Rectal smooth muscle tissue (tissue), 1 donor: Measurements from ENCODE around the gene KRT33B.
"Not testable (repeated sequence)": the region's sequence is repeated elsewhere in the genome, so short reads cannot be mapped to it uniquely, and the experiment has no call there.

Source experiments
- H3K27ac ChIP-seq: one replicate; pipeline ENCODE4 v1.7.0; 2013; ENCODE audit warnings: low read depth, low read length, inconsistent platforms
- H3K27me3 ChIP-seq: one replicate; pipeline ENCODE4 v1.7.0; 2013; ENCODE audit warnings: low read length; ENCODE audit not compliant: control insufficient read depth, insufficient read depth
- H3K36me3 ChIP-seq: one replicate; pipeline ENCODE4 v1.7.0; 2013; ENCODE audit warnings: low read length; ENCODE audit not compliant: control insufficient read depth, insufficient read depth
- H3K4me1 ChIP-seq: one replicate; pipeline ENCODE4 v1.7.0; 2013; ENCODE audit warnings: low read length; ENCODE audit not compliant: control insufficient read depth, insufficient read depth
- H3K4me3 ChIP-seq: one replicate; pipeline ENCODE4 v1.7.0; 2013; ENCODE audit warnings: low read length
- H3K9ac ChIP-seq: one replicate; pipeline ENCODE4 v1.7.0; 2013; ENCODE audit warnings: low read length

Gene KRT33B

DNA sequence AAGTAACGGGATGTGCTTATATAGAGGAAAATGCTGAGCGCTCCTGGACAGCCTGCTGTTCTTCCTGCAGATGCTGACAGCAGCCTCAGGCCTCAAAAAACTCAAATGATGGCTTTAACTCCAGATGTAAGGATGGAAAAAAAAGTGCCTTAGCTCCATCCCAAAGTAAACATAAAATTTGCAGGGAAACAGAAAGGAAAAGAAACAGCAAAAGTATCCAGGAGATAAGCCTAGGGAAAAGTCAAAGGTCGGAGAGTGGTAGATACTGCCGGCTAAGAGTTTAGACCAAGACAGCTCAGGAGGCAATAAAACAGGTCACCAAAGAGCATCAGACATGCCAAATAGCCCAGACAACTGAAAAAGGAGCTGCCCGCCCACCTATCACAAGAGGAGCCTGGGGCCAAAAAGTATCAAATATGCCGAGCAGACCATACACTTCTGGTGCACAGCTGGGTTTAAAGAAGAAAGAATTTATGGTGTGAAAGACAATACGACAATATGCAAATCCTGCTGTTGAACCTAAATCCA is 20.9 kb upstream of the KRT33B start:
- H3K9ac ChIP-seq: no peak overlapping the region
- no peaks in the 10 kb centered on the region for H3K36me3 ChIP-seq
- H3K4me3 ChIP-seq: no peak overlapping the region
- no peak overlapping the region for H3K27ac ChIP-seq
- no peaks in the 10 kb centered on the region for H3K4me1 ChIP-seq
- H3K27me3 ChIP-seq: no peaks in the 10 kb centered on the region

DNA sequence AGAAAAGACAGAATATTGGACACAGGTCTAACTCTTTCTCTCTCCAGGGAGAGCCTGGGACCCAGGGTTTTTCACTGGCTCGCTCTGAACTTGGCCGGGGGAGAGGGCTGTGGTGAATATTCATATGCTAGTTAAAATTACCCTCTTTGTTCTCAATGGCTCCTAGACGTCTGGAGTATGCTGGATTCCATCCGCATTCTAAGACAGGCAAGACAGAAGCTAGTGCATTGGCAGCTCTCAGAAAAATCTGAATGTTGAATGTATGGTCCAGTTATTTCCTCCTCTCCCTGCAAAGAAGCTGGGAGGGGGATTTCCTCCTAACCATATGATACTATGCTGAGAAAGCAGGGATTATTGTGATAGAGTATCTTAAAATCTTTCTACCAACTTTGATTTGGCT is 18.1 kb upstream of the KRT33B start:
- Histone ChIP-seq H3K27ac (no peak overlapping the region), H3K4me1 (no peaks in the 10 kb centered on the region), H3K36me3 (no peaks in the 10 kb centered on the region), H3K27me3 (no peaks in the 10 kb centered on the region), H3K9ac (no peak overlapping the region), H3K4me3 (no peak overlapping the region)

DNA sequence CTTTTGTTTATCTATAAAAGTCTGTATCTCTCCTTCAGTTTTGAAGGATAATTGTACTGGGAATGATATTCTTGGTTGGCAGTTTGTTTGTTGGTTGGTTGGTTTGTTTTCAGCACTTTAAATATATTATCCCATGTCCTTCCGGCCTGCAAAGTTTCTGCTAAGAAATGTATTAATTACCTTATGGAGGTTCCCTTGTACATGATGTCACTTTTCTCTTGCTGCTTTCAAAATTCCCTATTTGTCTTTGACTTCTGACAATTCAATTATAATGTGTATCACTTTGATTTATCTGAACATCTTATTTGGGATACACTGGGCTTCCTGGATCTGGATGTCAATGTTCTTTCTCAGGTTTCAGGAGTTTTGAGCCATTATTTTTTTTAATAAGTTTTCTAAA is 16.6 kb upstream of the KRT33B start:
- no peak overlapping the region for H3K27ac ChIP-seq
- no peak overlapping the region for H3K4me3 ChIP-seq
- no peak overlapping the region for H3K9ac ChIP-seq
- no peaks in the 10 kb centered on the region for H3K27me3 ChIP-seq
- H3K36me3 ChIP-seq: no peaks in the 10 kb centered on the region
- H3K4me1 ChIP-seq: no peaks in the 10 kb centered on the region

DNA sequence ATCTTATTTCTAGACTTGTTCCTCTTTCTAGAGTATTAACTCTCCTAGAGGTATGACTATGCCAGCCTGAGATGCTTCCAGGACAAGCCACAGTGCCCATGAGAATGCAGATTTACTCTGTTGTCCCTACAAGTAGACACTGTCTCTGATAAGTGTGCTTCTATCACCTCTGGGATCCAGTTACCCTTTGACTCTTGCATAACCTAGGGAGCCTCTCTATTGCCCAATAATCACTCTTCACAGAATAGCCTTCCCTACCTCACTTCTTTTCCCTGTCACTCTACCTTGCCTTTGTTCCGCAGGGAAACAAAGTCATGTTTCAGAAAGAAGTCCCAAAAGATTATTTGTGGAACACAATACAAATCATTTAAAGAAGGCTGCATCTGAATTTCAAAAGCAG is 14.1 kb upstream of the KRT33B start:
- H3K27ac ChIP-seq: no peak overlapping the region
- no peak overlapping the region for H3K9ac ChIP-seq
- H3K4me3 ChIP-seq: no peak overlapping the region
- H3K4me1 ChIP-seq: no peaks in the 10 kb centered on the region
- no peaks in the 10 kb centered on the region for H3K36me3 ChIP-seq
- H3K27me3 ChIP-seq: no peaks in the 10 kb centered on the region

DNA sequence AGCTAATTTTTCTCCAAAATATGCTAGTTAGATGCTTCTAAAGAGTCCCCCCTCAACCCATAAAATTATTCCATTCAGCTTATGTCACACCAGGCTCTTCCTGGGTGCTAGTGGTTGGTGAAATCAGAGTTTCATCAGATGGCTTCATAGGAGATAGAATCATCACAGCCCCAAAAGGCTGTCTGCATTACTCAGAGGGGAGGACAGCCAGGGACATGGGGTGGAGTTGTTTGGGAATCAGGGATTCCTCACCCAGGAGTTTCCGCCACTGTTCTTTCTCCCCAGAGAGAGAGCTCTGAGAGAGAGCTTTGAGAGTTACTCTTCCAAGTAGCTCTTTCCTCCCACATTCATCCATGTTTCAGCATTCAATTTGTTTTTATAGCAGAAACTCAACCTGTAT is 12.8 kb upstream of the KRT33B start:
- H3K4me1 ChIP-seq: no peaks in the 10 kb centered on the region
- H3K4me3 ChIP-seq: no peak overlapping the region
- no peak overlapping the region for H3K9ac ChIP-seq
- H3K27me3 ChIP-seq: no peaks in the 10 kb centered on the region
- no peak overlapping the region for H3K27ac ChIP-seq
- no peaks in the 10 kb centered on the region for H3K36me3 ChIP-seq

DNA sequence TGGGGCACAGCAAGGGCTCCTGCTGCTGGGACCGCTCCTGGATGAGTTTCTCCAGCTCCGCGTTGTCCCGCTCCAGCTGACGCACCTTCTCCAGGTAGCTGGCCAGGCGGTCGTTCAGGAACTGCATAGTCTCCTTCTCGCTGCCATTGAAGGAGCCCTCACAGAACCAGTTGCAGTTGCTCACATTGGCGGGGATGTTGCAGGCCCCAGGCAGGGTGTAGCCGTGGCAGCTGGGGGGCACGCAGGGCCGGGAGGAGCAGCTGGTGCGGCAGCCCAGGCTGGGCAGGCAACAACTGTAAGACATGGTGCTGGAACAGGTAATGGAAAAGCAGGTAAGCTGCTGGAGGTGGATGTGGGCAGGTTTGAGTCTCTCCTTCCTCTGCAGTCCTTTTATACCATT is 12.3 kb upstream of the KRT33B start, which contains the start of gene KRT34:
Gene KRT34, minus strand, starts transcription at position 364 of the 400 bp plus-strand sequence. Its CDS starts 60 bp downstream, at position 304.
- not testable (repeated sequence) for H3K36me3 ChIP-seq, H3K27me3 ChIP-seq, H3K4me1 ChIP-seq, H3K27ac ChIP-seq, H3K9ac ChIP-seq, H3K4me3 ChIP-seq

DNA sequence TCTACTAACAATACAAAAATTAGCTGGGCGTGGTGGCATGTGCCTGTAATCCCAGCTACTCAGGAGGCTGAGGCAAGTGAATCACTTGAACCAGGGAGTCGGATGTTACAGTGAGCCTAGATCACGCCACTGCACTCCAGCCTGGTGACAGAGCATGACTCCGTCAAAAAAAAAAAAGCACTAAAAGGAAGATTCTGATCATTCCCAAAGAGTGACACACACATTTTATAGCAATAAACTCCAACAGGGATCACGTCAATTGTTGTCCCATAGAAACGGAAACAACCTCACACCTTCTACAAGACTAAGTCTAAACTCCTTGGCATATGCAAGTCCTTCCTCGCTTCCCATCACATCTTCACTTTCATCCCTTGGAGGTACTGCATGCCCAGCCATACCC is 10.5 kb upstream of the KRT33B start:
- H3K4me3 ChIP-seq, H3K9ac ChIP-seq, H3K36me3 ChIP-seq, H3K27me3 ChIP-seq, H3K4me1 ChIP-seq, H3K27ac ChIP-seq: not testable (repeated sequence)

DNA sequence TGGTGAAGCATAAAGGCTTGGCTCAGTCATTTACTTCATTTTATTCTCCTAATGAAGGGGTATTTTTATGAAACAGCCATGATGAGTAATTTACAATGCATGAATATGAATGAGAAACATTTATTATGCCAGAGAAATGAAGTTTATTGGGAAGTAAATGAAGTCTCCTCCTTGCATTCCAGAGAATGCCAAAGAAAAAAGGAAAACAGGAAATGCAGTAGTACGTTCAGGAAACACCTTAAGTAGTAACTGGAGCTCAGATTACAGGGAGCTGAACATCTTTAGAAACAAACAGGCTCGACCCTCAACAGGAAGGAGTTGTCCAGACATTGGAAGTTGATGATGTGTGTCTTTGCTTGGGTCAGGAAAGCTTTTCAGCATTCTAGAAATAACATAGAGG is 7.9 kb upstream of the KRT33B start:
- no peak overlapping the region for H3K4me3 ChIP-seq
- no peaks in the 10 kb centered on the region for H3K4me1 ChIP-seq
- H3K27me3 ChIP-seq: no peaks in the 10 kb centered on the region
- H3K36me3 ChIP-seq: no peaks in the 10 kb centered on the region
- no peak overlapping the region for H3K9ac ChIP-seq
- no peak overlapping the region for H3K27ac ChIP-seq

DNA sequence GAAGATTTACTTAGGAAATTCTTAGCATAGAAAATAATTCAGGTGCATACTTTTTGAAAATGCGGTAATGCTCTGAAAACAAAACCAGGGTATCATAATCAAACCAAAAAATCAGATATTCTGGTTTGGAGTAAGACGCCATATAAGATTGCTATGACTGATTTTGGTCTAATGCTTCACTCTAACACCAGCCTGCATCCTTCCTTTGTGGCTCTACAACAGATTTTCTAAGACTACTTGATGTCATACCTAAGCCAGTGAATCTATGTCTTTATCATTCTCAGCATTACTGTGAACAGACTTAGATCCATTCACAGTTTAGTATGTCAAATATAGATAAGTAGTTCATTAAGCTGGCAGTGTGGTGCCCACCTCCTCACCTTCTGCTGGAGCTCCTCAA is 590 bp downstream of the KRT33B start:
- Histone ChIP-seq H3K27me3 (no peaks in the 10 kb centered on the region), H3K36me3 (no peaks in the 10 kb centered on the region), H3K4me1 (no peaks in the 10 kb centered on the region), H3K27ac (no peak overlapping the region), H3K9ac (no peak overlapping the region), H3K4me3 (no peak overlapping the region)

DNA sequence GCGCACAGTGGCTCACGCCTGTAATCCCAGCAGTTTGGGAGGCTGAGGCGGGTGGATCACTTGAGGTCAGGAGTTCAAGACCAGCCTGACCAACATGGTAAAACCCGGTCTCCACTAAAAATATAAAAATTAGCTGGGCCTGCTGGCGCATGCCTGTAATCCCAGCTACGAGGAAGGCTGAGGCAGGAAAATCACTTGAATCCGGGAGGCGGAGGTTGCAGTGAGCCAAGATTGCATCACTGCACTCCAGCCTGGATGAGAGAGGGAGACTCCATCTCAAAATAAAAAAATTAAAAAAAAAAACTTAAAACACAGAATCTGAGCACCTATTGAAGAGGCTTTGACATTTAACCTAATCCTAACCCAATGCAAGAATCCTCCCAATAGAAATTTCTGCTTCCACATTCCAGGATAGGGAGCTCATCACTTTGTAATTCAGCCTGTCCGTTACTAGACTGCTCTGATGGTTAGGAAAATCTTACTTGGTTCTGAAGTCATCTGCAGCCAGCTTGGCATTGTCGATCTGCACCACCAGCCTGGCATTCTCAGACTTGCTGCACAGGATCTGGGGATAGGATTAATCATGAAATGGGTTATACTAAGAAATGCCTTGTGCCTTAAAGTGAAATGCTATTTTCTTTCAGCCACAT is 2.1 kb downstream of the KRT33B start:
- Histone ChIP-seq H3K4me1 (no peaks in the 10 kb centered on the region), H3K36me3 (no peaks in the 10 kb centered on the region), H3K27ac (no peak overlapping the region), H3K4me3 (no peak overlapping the region), H3K27me3 (no peaks in the 10 kb centered on the region), H3K9ac (no peak overlapping the region)

DNA sequence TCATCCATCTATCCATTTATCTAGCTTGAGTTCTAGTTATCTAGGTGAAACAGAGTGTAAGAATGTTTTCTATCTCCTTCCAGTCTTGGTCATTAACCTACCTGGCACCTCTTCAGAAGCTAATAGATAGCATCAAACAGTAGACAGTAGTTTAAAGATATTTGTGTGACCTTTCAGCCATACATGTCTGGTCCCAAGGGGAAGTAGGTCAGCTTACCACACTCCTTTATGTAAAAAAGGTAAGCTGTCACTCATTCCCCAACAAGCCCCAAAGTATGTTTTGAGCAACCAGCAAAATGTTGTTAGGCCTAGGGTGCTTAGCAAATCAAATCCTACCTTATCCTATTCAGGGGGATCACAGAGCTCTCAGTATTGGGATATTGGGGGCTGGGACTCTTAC is 3.5 kb downstream of the KRT33B start:
- H3K36me3 ChIP-seq: no peaks in the 10 kb centered on the region
- no peaks in the 10 kb centered on the region for H3K27me3 ChIP-seq

DNA sequence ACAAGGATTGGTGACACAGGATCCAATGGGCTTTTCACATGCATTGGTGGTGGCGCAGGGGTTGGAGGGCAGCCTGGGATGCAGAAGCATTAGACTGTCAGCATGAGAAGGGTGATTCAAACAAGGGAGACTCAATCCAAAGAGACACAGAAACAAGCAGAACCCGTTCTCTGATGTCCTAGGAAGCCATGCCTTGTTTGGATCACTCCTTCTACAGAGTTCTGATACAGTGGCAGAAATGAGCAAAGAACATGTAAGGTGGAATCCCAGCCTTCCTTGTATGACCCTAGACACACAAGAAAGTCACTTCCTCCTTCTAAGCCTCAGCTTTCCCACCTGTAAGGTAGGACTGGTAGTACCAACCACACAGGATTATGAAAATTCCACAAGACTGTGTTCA is 5.7 kb downstream of the KRT33B start:
- H3K27ac ChIP-seq: no peak overlapping the region
- no peak overlapping the region for H3K9ac ChIP-seq
- H3K36me3 ChIP-seq: no peaks in the 10 kb centered on the region
- H3K4me3 ChIP-seq: no peak overlapping the region
- H3K27me3 ChIP-seq: no peaks in the 10 kb centered on the region
- H3K4me1 ChIP-seq: no peaks in the 10 kb centered on the region

More for the DNA sequence above, 3.5 kb downstream of the KRT33B start:
- Histone ChIP-seq H3K9ac (no peak overlapping the region), H3K27ac (no peak overlapping the region), H3K4me3 (no peak overlapping the region), H3K4me1 (no peaks in the 10 kb centered on the region)

DNA sequence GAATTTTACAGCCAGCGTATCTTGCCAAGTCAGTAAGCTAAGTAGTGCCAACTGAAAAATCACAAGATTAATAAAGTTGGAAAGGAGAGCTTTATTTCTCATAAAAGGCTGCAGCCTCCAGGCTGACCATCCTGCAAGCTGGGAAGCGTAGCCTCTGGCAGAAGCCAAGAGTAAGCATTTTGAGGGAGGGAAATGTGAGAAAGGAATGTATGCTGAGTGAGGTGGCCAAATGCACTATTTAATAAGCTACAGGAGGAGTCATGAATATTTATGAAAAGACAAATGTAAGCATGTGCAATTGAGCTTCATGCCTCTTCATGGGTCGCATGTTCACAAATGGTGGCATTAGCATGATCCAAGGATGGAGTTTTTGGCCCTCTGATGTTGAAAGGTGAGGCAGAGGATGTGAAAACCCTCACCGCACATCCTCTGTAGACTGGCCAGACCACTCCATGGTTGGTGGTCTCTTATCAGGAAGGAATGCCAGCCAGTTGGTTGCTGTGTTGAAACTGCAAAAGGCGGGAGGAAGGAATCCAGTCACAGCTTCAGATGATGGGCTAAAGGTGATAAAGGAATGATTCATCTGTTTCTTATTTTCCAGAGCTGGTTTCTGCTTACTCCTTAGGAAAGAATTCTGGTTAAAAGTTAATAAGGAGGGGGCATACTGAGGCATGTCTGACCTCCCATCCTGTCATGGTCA is 9.2 kb downstream of the KRT33B start:
- Histone ChIP-seq H3K4me1 (no peaks in the 10 kb centered on the region), H3K36me3 (no peaks in the 10 kb centered on the region), H3K27ac (no peak overlapping the region), H3K27me3 (no peaks in the 10 kb centered on the region), H3K4me3 (no peak overlapping the region), H3K9ac (no peak overlapping the region)
